Hepatocyte (in vitro differentiated cells): ENCODE data around the gene AQP12B. TPM values are rescaled to one million over a fixed set of nuclear protein-coding genes. Genes with fewer than 3 reads are reported as not detected.

Experiments
- DNase-seq: peaks from one replicate; pipeline ENCODE4 v3.0.0-alpha.2; 2016; ENCODE audit warnings: low spot score
- H2AFZ ChIP-seq: fragments of 200-600 bp; sonication (generic); 2 replicates; pipeline ENCODE4 v1.6.0; 2016; ENCODE audit warnings: antibody characterized with exemption, mild to moderate bottlenecking
- H3K27ac ChIP-seq: fragments of 200-600 bp; sonication (generic); 2 replicates; pipeline ENCODE4 v1.5.1; 2016; ENCODE audit warnings: mild to moderate bottlenecking
- H3K27me3 ChIP-seq: fragments of 200-600 bp; sonication (generic); 2 replicates; pipeline ENCODE4 v1.6.1; 2016
- H3K36me3 ChIP-seq: fragments of 200-600 bp; sonication (generic); replicated peaks from 2 replicates; pipeline ENCODE4 v1.5.1; 2016; ENCODE audit warnings: low read depth; ENCODE audit not compliant: insufficient read depth
- H3K4me1 ChIP-seq: fragments of 200-600 bp; sonication (generic); 2 replicates; pipeline ENCODE4 v1.5.1; 2016; ENCODE audit warnings: mild to moderate bottlenecking, moderate library complexity; ENCODE audit not compliant: insufficient read depth
- H3K4me2 ChIP-seq: fragments of 200-600 bp; sonication (generic); 2 replicates; pipeline ENCODE4 v1.6.0; 2016
- H3K4me3 ChIP-seq: fragments of 200-600 bp; sonication (generic); 2 replicates; pipeline ENCODE4 v1.5.1; 2016; ENCODE audit warnings: mild to moderate bottlenecking
- H3K79me2 ChIP-seq: fragments of 200-600 bp; sonication (generic); 2 replicates; pipeline ENCODE4 v1.6.0; 2017; ENCODE audit warnings: mild to moderate bottlenecking
- H3K9me2 ChIP-seq: fragments of 200-600 bp; sonication (generic); replicated peaks from 2 replicates; pipeline ENCODE4 v1.6.0; 2017; ENCODE audit warnings: mild to moderate bottlenecking; ENCODE audit not compliant: insufficient read depth
- H3K9me3 ChIP-seq: fragments of 200-600 bp; sonication (generic); 2 replicates; pipeline ENCODE4 v1.5.1; 2016; ENCODE audit warnings: low read depth, mild to moderate bottlenecking
- H4K20me1 ChIP-seq: fragments of 200-600 bp; sonication (generic); 2 replicates; pipeline ENCODE4 v1.6.0; 2016; ENCODE audit warnings: mild to moderate bottlenecking; ENCODE audit not compliant: insufficient read depth, poor library complexity, severe bottlenecking
- EZH2 ChIP-seq: fragments of 200-600 bp; sonication (generic); IDR thresholded peaks from 2 replicates; pipeline ENCODE4 v1.6.1; 2016; ENCODE audit warnings: antibody characterized with exemption, mild to moderate bottlenecking, borderline replicate concordance
- EZH2phosphoT487 ChIP-seq: fragments of 200-600 bp; sonication (generic); IDR thresholded peaks from one replicate; pipeline ENCODE4 v1.6.1; 2018; ENCODE audit warnings: antibody characterized with exemption, mild to moderate bottlenecking, low read depth, moderate library complexity; ENCODE audit not compliant: unreplicated experiment, severe bottlenecking
- WGBS: methylation state at CpG from one replicate; pipeline ENCODE4 v1.1.6; 2016; ENCODE audit warnings: low lambda C conversion rate; ENCODE audit errors: missing lambda C conversion rate; 5-methylcytosine and 5-hydroxymethylcytosine counted together
- polyA plus RNA-seq: library from polyadenylated mRNA; unstranded; fragments of >200 nt; fragmentation: Nextera tagmentation; extraction: Ambion mirVana; gene quantifications from 2 replicates; pipeline ENCODE4 v1.2.1, GENCODE V29; 2016
- total RNA-seq: library from RNA; depleted of rRNA; stranded (reverse); fragments of >200 nt; gene quantifications from 2 replicates; pipeline ENCODE4 v1.2.3, GENCODE V29; 2014
- TF ChIP-seq, protein P1 (sequence below): fragments of 200-600 bp; sonication (generic); IDR thresholded peaks from 2 replicates; pipeline ENCODE4 v1.5.1; 2016; ENCODE audit warnings: antibody characterized with exemption, mild to moderate bottlenecking; ENCODE audit not compliant: poor library complexity

Gene AQP12B
- total and polyA plus RNA-seq, 2 experiments from 2014 or later = 0.53 TPM; not detected in 1

- H3K27me3 ChIP-seq = peaks cover 27% of the 10 kb centered on the region
- no peaks in the 10 kb centered on the region for H3K4me1 ChIP-seq
- no peak overlapping the region for H3K4me2 ChIP-seq
- no peaks in the 10 kb centered on the region for H3K36me3 ChIP-seq
- DNase-seq = no peak
- H4K20me1 ChIP-seq = no peaks in the 10 kb centered on the region
- H3K9me2 ChIP-seq = no peaks in the 10 kb centered on the region
- WGBS = 81% methylated on average over 22 of the region's 22 CpGs
- no peak overlapping the region for H2AFZ ChIP-seq
- H3K4me3 ChIP-seq = no peak overlapping the region
- no peaks in the 10 kb centered on the region for H3K79me2 ChIP-seq
- no peak overlapping the region for H3K27ac ChIP-seq
- no peaks in the 10 kb centered on the region for H3K9me3 ChIP-seq
- TF ChIP-seq, protein P1, sequence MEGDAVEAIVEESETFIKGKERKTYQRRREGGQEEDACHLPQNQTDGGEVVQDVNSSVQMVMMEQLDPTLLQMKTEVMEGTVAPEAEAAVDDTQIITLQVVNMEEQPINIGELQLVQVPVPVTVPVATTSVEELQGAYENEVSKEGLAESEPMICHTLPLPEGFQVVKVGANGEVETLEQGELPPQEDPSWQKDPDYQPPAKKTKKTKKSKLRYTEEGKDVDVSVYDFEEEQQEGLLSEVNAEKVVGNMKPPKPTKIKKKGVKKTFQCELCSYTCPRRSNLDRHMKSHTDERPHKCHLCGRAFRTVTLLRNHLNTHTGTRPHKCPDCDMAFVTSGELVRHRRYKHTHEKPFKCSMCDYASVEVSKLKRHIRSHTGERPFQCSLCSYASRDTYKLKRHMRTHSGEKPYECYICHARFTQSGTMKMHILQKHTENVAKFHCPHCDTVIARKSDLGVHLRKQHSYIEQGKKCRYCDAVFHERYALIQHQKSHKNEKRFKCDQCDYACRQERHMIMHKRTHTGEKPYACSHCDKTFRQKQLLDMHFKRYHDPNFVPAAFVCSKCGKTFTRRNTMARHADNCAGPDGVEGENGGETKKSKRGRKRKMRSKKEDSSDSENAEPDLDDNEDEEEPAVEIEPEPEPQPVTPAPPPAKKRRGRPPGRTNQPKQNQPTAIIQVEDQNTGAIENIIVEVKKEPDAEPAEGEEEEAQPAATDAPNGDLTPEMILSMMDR = no peak
- TF ChIP-seq EZH2 = no peak
- no peak for TF ChIP-seq EZH2phosphoT487
Observed at GRCh38 chr2:240647503-240648154, 35.1 kb downstream of the AQP12B start.

GRCh38 chr2:240646900-240647502 lies 35.7 kb downstream of the AQP12B start:
- Histone ChIP-seq H3K36me3 (no peaks in the 10 kb centered on the region), H3K9me2 (no peaks in the 10 kb centered on the region), H3K79me2 (no peaks in the 10 kb centered on the region), H4K20me1 (no peaks in the 10 kb centered on the region), H3K9me3 (no peaks in the 10 kb centered on the region), H3K4me3 (no peak overlapping the region), H3K27me3 (peaks cover 27% of the 10 kb centered on the region), H3K27ac (no peak overlapping the region), H3K4me1 (no peaks in the 10 kb centered on the region), H2AFZ (no peak overlapping the region), H3K4me2 (no peak overlapping the region)
- TF ChIP-seq EZH2 (no peak), EZH2phosphoT487 (no peak)
- TF ChIP-seq, protein P1 = no peak
- DNase-seq = no peak
- 86% methylated on average over 30 of the region's 30 CpGs for WGBS

GRCh38 chr2:240646176-240646899 lies 36.3 kb downstream of the AQP12B start:
- TF ChIP-seq, protein P1 = no peak
- TF ChIP-seq EZH2phosphoT487 (no peak), EZH2 (no peak)
- Histone ChIP-seq H3K79me2 (no peaks in the 10 kb centered on the region), H3K4me3 (no peak overlapping the region), H3K4me1 (no peaks in the 10 kb centered on the region), H4K20me1 (no peaks in the 10 kb centered on the region), H3K9me3 (no peaks in the 10 kb centered on the region), H3K4me2 (no peak overlapping the region), H2AFZ (no peak overlapping the region), H3K36me3 (no peaks in the 10 kb centered on the region), H3K27me3 (peaks cover 27% of the 10 kb centered on the region), H3K27ac (no peak overlapping the region), H3K9me2 (no peaks in the 10 kb centered on the region)
- WGBS = 91% methylated on average over 36 of the region's 36 CpGs
- DNase-seq = no peak
